Measurements from ENCODE around the gene WNK1. TPM values are rescaled to one million over a fixed set of nuclear protein-coding genes. Genes with fewer than 3 reads are reported as not detected.
"Not testable (repeated sequence)": the region's sequence is repeated elsewhere in the genome, so short reads cannot be mapped to it uniquely, and the experiment has no call there.

Gene WNK1
- total RNA-seq, 4 donors from 2014 or later, result 222 to 407 (median 322) TPM

DNA sequence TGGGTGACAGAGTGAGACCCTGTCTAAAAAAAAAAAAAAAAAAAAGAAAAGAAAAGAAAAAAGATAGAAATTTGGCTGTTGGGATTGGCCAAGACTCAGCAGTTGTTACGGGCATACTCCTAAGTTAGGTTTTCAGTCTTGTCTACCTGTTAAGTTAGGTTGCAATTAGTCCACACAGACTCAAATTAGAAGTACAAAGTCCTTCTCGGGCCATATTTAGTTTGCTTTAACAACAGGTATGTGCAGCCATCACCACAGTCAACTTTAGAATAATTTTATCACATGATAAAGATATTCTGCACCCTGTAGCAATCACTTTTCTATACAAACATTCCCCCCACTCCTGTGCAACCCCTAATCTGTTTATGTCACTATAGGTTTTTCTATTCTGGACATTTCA lies 85.2 kb downstream of the WNK1 start:
- DNase-seq (ENCODE audit: low spot score) (no peak), ATAC-seq (ENCODE audit: low FRiP score) (no peak)
- no peak for TF ChIP-seq CTCF (IDR thresholded peaks at IDR 0.05)

GRCh38 chr12:843609-844008 lies 91.2 kb downstream of the WNK1 start:
- ATAC-seq (ENCODE audit: low FRiP score), result no peak
- no peak for DNase-seq (ENCODE audit: low spot score)
- TF ChIP-seq CTCF (IDR thresholded peaks at IDR 0.05), result no peak

- TF ChIP-seq CTCF (IDR thresholded peaks at IDR 0.05), result no peak
- ATAC-seq (ENCODE audit: low FRiP score) (no peak), DNase-seq (ENCODE audit: low spot score) (no peak)
These were observed 94.0 kb downstream of the WNK1 start for GRCh38 chr12:846421-846820.

DNA sequence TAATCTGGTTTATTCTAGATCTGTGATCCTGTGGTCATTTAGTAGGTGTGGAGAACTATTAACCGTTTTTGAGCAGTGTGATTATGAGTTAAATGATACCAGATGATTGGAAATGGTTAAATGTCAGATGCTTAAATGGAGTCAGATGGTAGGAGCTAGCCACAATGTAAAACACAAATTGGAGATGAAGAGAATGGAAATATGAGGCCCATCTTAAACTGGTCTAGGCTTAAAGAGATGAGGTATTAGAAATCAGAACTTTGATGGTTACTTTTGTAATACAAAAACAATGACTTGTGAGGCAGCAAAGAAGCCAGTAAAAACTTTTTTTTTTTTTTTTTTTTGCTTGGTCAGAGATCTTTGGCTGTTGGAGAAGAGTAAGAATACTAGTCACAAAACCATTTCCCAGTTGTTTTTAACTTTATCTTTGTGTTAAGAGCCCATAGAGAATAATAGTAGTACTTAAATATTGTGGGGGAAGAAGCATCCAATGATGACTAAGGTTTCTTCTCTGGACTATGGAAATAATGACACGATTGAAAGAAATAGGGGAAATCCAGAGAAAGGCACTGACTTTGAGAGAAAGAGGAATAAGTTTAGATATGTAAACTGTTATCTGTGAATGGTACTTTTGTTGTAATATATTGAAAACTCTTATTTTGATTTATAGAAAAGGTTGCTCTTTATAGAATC lies 95.9 kb downstream of the WNK1 start:
- no peak for DNase-seq (ENCODE audit: low spot score)
- ATAC-seq (ENCODE audit: low FRiP score), result no peak
- no peak for TF ChIP-seq CTCF (IDR thresholded peaks at IDR 0.05)

DNA sequence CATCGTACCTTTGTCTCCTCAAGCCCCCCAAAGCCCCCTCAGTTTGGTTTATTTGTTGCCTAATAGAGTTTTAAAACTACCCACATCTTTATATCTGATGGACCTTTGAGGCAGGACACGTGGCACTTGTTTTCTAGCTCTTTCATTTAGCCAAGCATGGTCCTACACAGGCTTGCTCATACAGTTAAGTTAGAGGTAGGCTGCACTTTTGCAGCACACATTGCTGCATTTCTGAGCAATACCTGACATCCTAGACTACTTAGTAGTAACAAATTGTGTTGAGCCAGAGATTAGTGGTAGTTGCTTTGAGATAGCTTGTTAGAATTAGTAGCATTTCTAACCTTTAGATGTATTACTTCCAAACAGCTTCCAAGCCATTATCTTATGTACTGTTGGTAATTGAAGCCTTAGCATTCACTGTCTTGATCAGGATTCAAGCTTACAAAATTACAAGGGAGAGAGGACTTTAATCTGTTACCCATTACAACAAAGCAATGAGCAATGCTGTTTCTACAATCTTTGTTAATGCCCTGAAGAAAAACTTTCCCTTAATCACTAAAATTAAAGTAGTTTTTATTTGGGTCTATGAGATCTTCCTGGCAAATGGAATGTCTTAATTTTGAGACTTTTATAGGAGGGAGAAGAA lies 96.6 kb downstream of the WNK1 start:
- ATAC-seq (ENCODE audit: low FRiP score) (no peak), DNase-seq (ENCODE audit: low spot score) (no peak)
- TF ChIP-seq CTCF (IDR thresholded peaks at IDR 0.05), result no peak

GRCh38 chr12:849733-850437 lies 97.5 kb downstream of the WNK1 start:
- not testable (repeated sequence) for DNase-seq (ENCODE audit: low spot score); ATAC-seq (ENCODE audit: low FRiP score)

DNA sequence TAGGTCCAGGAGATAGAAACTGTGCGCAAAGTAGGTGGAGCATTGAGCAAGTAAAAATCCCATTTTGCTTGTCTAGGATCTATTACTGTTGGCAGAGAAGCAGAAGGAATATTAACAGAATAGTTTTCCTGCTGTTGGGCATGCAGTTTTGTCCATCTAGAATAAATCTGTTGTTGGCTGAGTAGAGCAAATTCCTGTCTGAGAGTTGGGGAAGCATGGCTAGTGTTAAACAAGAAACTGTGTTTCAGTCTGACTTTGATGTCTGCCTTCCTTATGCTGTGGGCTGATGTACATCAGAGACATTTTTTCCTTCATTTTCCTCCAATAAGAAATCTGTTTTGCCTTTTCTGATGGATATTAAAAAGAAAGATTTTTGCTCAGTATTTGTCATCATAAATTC lies 99.0 kb downstream of the WNK1 start:
- no peak for ATAC-seq (ENCODE audit: low FRiP score)
- no peak for DNase-seq (ENCODE audit: low spot score)
- TF ChIP-seq CTCF (IDR thresholded peaks at IDR 0.05), result no peak
